ENCODE data around the gene HOXA5. TPM values are rescaled to one million over a fixed set of nuclear protein-coding genes. Genes with fewer than 3 reads are reported as not detected.
A peak's percentile ranks its signal among the peaks of the same experiment; 100 is the strongest.

The HOXA5 gene
- polyA plus RNA-seq, 1 donor = 76.0 TPM

- DNase-seq = no peak
Observed at GRCh38 chr7:27122077-27122910, 21.2 kb downstream of the HOXA5 start.

- DNase-seq = no peak
Observed at GRCh38 chr7:27121684-27122076, 21.8 kb downstream of the HOXA5 start.

GRCh38 chr7:27119412-27119911 is 24.0 kb downstream of the HOXA5 start:
- DNase-seq = no peak

GRCh38 chr7:27118580-27118979 is 24.9 kb downstream of the HOXA5 start:
- no peak for DNase-seq

- DNase-seq = no peak
Observed at GRCh38 chr7:27117887-27118491, 25.5 kb downstream of the HOXA5 start.

GRCh38 chr7:27116962-27117886 is 26.3 kb downstream of the HOXA5 start:
- no peak for DNase-seq

- no peak for DNase-seq
Observed at GRCh38 chr7:27116031-27116961, 27.2 kb downstream of the HOXA5 start.

- no peak for DNase-seq
Observed at GRCh38 chr7:27115221-27116026, 28.1 kb downstream of the HOXA5 start.

- DNase-seq = no peak
Observed at GRCh38 chr7:27114881-27115220, 28.6 kb downstream of the HOXA5 start.

- no peak for DNase-seq
Observed at GRCh38 chr7:27113991-27114769, 29.3 kb downstream of the HOXA5 start.

- DNase-seq = peak; percentile 93
Observed at GRCh38 chr7:27112955-27113949, 30.2 kb downstream of the HOXA5 start.

GRCh38 chr7:27112361-27112760 is 31.1 kb downstream of the HOXA5 start:
- no peak for DNase-seq

- no peak for DNase-seq
Observed at GRCh38 chr7:27111751-27112277, 31.7 kb downstream of the HOXA5 start.

- DNase-seq = no peak
Observed at GRCh38 chr7:27111042-27111750, 32.3 kb downstream of the HOXA5 start.

- no peak for DNase-seq
Observed at GRCh38 chr7:27110186-27111031, 33.1 kb downstream of the HOXA5 start.

GRCh38 chr7:27109466-27110185 is 33.9 kb downstream of the HOXA5 start:
- no peak for DNase-seq

Measured in left kidney (tissue), 2 donors.